ENCODE measurements around the gene STXBP5L.

DNA sequence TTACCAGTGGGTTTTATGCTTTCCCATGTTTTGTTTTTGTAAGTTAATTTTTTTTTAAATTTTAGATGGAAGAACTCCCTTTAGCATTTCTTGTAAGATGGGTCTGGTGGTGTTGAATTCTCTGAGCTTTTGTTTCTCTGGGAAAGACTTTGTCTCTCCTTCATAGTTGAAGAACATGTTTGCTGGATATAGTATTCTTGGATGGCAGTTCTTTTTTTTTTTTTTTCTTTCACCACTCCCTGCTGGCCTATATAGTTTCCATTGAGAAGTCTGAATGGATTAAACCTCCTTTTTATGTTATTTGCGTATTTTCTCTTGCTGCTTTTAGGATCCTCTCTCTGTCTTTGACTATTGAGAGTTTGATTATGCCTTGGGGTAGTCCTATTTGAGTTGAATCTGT lies 18.1 kb downstream of the STXBP5L start:
- TF ChIP-seq, protein P1, sequence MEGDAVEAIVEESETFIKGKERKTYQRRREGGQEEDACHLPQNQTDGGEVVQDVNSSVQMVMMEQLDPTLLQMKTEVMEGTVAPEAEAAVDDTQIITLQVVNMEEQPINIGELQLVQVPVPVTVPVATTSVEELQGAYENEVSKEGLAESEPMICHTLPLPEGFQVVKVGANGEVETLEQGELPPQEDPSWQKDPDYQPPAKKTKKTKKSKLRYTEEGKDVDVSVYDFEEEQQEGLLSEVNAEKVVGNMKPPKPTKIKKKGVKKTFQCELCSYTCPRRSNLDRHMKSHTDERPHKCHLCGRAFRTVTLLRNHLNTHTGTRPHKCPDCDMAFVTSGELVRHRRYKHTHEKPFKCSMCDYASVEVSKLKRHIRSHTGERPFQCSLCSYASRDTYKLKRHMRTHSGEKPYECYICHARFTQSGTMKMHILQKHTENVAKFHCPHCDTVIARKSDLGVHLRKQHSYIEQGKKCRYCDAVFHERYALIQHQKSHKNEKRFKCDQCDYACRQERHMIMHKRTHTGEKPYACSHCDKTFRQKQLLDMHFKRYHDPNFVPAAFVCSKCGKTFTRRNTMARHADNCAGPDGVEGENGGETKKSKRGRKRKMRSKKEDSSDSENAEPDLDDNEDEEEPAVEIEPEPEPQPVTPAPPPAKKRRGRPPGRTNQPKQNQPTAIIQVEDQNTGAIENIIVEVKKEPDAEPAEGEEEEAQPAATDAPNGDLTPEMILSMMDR (IDR thresholded peaks at IDR 0.05), result no peak
- TF ChIP-seq POLR2AphosphoS5 (IDR thresholded peaks at IDR 0.05; ENCODE audit: insufficient read depth in 1 of 2, low read depth in 1 of 2), result no peak
- no peak for TF ChIP-seq POLR2A (IDR thresholded peaks at IDR 0.05)

Data from vagina (tissue), 2 donors.